GM23338 (cell line): Measurements from ENCODE around the gene TSPAN10.

Experiments used
- CREB1 ChIP-seq: fragments of 250-450 bp; sonication (Bioruptor Pico); IDR thresholded peaks from 2 replicates; pipeline ENCODE4 v1.5.0; 2020; ENCODE audit warnings: low read depth, mild to moderate bottlenecking, moderate library complexity
- EZH2 ChIP-seq: fragments of 200-600 bp; sonication (generic); IDR thresholded peaks from one replicate; pipeline ENCODE4 v1.8.0; 2017; ENCODE audit warnings: antibody characterized with exemption, mild to moderate bottlenecking, low read depth; ENCODE audit not compliant: unreplicated experiment
- EZH2phosphoT487 ChIP-seq: fragments of 200-600 bp; sonication (generic); IDR thresholded peaks from one replicate; pipeline ENCODE4 v1.8.1; 2018; ENCODE audit warnings: antibody characterized with exemption; ENCODE audit not compliant: unreplicated experiment
- JUNB ChIP-seq: IDR thresholded peaks from one replicate; pipeline ENCODE4 v1.6.1; 2016; ENCODE audit warnings: antibody characterized with exemption; ENCODE audit not compliant: unreplicated experiment
- NANOG ChIP-seq: IDR thresholded peaks from 2 replicates; pipeline ENCODE4 v1.6.1; 2016; ENCODE audit warnings: antibody characterized with exemption, borderline replicate concordance
- POLR2AphosphoS5 ChIP-seq: IDR thresholded peaks from 2 replicates; pipeline ENCODE4 v1.6.1; 2016; ENCODE audit warnings: antibody characterized with exemption, low read depth
- ZNF114 ChIP-seq: fragments of 250-450 bp; sonication (Bioruptor Pico); IDR thresholded peaks from 2 replicates; pipeline ENCODE4 v1.5.0; 2020; ENCODE audit warnings: mild to moderate bottlenecking, moderate library complexity
- TF ChIP-seq, protein P1 (sequence below), 2 experiments: fragments of 200-600 bp in 1 of 2; sonication (generic) in 1 of 2; conservative IDR thresholded peaks; 2 replicates each; pipeline versions ENCODE4 v1.5.1 to v1.6.1; 2016 to 2017; ENCODE audit warnings: antibody characterized with exemption in 2 of 2, low read depth in 2 of 2, mild to moderate bottlenecking in 2 of 2, moderate library complexity in 1 of 2
- TF ChIP-seq, protein P2 (sequence below): IDR thresholded peaks from 2 replicates; pipeline ENCODE4 v1.6.1; 2016; ENCODE audit warnings: antibody characterized with exemption
- TF ChIP-seq, protein P3 (sequence below): IDR thresholded peaks from one replicate; pipeline ENCODE4 v1.6.1; 2018; ENCODE audit warnings: antibody characterized with exemption; ENCODE audit not compliant: unreplicated experiment
- TF ChIP-seq, protein P4 (sequence below): fragments of 250-450 bp; sonication (Bioruptor Pico); IDR thresholded peaks from 2 replicates; pipeline ENCODE4 v1.5.0; 2020; ENCODE audit warnings: mild to moderate bottlenecking, moderate library complexity

DNA sequence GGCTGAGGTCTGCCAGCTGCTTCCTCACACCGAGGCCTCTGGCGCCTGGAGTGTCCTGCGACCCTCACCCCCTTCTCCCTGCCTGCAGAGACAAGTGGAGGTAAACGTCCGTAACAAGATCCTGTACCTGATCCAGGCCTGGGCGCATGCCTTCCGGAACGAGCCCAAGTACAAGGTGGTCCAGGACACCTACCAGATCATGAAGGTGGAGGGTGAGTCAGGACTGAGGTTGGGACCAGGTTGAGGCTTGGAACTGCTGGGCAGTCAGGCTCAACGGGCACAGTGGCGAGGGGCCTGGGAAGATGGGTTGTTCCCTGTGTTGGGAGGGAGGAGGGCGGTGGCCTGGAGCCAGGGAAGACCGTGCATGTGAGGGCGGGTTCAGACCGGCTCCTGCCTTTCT lies 51.6 kb downstream of the TSPAN10 start:
- no peak for TF ChIP-seq CREB1 (CRISPR knock-in tag)
- TF ChIP-seq, protein P1, sequence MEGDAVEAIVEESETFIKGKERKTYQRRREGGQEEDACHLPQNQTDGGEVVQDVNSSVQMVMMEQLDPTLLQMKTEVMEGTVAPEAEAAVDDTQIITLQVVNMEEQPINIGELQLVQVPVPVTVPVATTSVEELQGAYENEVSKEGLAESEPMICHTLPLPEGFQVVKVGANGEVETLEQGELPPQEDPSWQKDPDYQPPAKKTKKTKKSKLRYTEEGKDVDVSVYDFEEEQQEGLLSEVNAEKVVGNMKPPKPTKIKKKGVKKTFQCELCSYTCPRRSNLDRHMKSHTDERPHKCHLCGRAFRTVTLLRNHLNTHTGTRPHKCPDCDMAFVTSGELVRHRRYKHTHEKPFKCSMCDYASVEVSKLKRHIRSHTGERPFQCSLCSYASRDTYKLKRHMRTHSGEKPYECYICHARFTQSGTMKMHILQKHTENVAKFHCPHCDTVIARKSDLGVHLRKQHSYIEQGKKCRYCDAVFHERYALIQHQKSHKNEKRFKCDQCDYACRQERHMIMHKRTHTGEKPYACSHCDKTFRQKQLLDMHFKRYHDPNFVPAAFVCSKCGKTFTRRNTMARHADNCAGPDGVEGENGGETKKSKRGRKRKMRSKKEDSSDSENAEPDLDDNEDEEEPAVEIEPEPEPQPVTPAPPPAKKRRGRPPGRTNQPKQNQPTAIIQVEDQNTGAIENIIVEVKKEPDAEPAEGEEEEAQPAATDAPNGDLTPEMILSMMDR (conservative IDR thresholded peaks at IDR 0.05; ENCODE audit: low read depth in 2 of 2): no peak
- TF ChIP-seq EZH2: no peak
- TF ChIP-seq EZH2phosphoT487: no peak
- TF ChIP-seq POLR2AphosphoS5: no peak
- TF ChIP-seq NANOG: no peak
- TF ChIP-seq, protein P2, sequence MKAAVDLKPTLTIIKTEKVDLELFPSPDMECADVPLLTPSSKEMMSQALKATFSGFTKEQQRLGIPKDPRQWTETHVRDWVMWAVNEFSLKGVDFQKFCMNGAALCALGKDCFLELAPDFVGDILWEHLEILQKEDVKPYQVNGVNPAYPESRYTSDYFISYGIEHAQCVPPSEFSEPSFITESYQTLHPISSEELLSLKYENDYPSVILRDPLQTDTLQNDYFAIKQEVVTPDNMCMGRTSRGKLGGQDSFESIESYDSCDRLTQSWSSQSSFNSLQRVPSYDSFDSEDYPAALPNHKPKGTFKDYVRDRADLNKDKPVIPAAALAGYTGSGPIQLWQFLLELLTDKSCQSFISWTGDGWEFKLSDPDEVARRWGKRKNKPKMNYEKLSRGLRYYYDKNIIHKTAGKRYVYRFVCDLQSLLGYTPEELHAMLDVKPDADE: no peak
- TF ChIP-seq, protein P3, sequence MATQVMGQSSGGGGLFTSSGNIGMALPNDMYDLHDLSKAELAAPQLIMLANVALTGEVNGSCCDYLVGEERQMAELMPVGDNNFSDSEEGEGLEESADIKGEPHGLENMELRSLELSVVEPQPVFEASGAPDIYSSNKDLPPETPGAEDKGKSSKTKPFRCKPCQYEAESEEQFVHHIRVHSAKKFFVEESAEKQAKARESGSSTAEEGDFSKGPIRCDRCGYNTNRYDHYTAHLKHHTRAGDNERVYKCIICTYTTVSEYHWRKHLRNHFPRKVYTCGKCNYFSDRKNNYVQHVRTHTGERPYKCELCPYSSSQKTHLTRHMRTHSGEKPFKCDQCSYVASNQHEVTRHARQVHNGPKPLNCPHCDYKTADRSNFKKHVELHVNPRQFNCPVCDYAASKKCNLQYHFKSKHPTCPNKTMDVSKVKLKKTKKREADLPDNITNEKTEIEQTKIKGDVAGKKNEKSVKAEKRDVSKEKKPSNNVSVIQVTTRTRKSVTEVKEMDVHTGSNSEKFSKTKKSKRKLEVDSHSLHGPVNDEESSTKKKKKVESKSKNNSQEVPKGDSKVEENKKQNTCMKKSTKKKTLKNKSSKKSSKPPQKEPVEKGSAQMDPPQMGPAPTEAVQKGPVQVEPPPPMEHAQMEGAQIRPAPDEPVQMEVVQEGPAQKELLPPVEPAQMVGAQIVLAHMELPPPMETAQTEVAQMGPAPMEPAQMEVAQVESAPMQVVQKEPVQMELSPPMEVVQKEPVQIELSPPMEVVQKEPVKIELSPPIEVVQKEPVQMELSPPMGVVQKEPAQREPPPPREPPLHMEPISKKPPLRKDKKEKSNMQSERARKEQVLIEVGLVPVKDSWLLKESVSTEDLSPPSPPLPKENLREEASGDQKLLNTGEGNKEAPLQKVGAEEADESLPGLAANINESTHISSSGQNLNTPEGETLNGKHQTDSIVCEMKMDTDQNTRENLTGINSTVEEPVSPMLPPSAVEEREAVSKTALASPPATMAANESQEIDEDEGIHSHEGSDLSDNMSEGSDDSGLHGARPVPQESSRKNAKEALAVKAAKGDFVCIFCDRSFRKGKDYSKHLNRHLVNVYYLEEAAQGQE: no peak
- no peak for TF ChIP-seq ZNF114 (CRISPR knock-in tag)
- TF ChIP-seq JUNB: no peak
- TF ChIP-seq, protein P4, sequence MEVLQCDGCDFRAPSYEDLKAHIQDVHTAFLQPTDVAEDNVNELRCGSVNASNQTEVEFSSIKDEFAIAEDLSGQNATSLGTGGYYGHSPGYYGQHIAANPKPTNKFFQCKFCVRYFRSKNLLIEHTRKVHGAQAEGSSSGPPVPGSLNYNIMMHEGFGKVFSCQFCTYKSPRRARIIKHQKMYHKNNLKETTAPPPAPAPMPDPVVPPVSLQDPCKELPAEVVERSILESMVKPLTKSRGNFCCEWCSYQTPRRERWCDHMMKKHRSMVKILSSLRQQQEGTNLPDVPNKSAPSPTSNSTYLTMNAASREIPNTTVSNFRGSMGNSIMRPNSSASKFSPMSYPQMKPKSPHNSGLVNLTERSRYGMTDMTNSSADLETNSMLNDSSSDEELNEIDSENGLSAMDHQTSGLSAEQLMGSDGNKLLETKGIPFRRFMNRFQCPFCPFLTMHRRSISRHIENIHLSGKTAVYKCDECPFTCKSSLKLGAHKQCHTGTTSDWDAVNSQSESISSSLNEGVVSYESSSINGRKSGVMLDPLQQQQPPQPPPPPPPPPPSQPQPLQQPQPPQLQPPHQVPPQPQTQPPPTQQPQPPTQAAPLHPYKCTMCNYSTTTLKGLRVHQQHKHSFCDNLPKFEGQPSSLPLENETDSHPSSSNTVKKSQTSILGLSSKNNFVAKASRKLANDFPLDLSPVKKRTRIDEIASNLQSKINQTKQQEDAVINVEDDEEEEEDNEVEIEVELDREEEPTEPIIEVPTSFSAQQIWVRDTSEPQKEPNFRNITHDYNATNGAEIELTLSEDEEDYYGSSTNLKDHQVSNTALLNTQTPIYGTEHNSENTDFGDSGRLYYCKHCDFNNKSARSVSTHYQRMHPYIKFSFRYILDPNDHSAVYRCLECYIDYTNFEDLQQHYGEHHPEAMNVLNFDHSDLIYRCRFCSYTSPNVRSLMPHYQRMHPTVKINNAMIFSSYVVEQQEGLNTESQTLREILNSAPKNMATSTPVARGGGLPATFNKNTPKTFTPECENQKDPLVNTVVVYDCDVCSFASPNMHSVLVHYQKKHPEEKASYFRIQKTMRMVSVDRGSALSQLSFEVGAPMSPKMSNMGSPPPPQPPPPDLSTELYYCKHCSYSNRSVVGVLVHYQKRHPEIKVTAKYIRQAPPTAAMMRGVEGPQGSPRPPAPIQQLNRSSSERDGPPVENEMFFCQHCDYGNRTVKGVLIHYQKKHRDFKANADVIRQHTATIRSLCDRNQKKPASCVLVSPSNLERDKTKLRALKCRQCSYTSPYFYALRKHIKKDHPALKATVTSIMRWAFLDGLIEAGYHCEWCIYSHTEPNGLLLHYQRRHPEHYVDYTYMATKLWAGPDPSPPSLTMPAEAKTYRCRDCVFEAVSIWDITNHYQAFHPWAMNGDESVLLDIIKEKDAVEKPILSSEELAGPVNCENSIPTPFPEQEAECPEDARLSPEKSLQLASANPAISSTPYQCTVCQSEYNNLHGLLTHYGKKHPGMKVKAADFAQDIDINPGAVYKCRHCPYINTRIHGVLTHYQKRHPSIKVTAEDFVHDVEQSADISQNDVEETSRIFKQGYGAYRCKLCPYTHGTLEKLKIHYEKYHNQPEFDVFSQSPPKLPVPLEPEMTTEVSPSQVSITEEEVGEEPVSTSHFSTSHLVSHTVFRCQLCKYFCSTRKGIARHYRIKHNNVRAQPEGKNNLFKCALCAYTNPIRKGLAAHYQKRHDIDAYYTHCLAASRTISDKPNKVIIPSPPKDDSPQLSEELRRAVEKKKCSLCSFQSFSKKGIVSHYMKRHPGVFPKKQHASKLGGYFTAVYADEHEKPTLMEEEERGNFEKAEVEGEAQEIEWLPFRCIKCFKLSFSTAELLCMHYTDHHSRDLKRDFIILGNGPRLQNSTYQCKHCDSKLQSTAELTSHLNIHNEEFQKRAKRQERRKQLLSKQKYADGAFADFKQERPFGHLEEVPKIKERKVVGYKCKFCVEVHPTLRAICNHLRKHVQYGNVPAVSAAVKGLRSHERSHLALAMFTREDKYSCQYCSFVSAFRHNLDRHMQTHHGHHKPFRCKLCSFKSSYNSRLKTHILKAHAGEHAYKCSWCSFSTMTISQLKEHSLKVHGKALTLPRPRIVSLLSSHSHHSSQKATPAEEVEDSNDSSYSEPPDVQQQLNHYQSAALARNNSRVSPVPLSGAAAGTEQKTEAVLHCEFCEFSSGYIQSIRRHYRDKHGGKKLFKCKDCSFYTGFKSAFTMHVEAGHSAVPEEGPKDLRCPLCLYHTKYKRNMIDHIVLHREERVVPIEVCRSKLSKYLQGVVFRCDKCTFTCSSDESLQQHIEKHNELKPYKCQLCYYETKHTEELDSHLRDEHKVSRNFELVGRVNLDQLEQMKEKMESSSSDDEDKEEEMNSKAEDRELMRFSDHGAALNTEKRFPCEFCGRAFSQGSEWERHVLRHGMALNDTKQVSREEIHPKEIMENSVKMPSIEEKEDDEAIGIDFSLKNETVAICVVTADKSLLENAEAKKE: no peak
